Activated T-cell treated with anti-CD3 and anti-CD28 coated beads, Interleukin-2, amount 50 U/mL, for 4 hours (primary cell): Measurements from ENCODE around the gene PDE4D. TPM values are rescaled to one million over a fixed set of nuclear protein-coding genes. Genes with fewer than 3 reads are reported as not detected.
"Not testable (repeated sequence)": the region's sequence is repeated elsewhere in the genome, so short reads cannot be mapped to it uniquely, and the experiment has no call there.

Experiments used
- ATAC-seq, 2 donors: fragments of 200-7000 bp; cut with Tn5 transposase; one replicate each; pipeline ENCODE4 v1.10.0; 2021
- DNase-seq: peaks from one replicate; pipeline ENCODE4 v3.0.0-alpha.2; 2020
- H3K27me3 Mint-ChIP-seq: one replicate; pipeline ENCODE4 v1.8.0; 2021; ENCODE audit warnings: low read depth, mixed read lengths
- H3K36me3 Mint-ChIP-seq: one replicate; pipeline ENCODE4 v1.8.0; 2022; ENCODE audit warnings: mixed read lengths; ENCODE audit not compliant: insufficient read depth
- H3K4me1 Mint-ChIP-seq: one replicate; pipeline ENCODE4 v1.8.0; 2021; ENCODE audit warnings: low read depth, mixed read lengths
- H3K4me3 Mint-ChIP-seq: one replicate; pipeline ENCODE4 v1.8.0; 2021; ENCODE audit warnings: mild to moderate bottlenecking, moderate library complexity, mixed read lengths
- H3K9me3 Mint-ChIP-seq: one replicate; pipeline ENCODE4 v1.8.0; 2021; ENCODE audit warnings: mixed read lengths
- total RNA-seq, 3 donors: library from RNA; stranded (reverse); gene quantifications; one replicate each; pipeline ENCODE4 v1.2.1, GENCODE V29; 2021

The PDE4D gene
- total RNA-seq, 3 donors from 2014 or later: 13.9 to 17.1 (median 16.7) TPM

DNA sequence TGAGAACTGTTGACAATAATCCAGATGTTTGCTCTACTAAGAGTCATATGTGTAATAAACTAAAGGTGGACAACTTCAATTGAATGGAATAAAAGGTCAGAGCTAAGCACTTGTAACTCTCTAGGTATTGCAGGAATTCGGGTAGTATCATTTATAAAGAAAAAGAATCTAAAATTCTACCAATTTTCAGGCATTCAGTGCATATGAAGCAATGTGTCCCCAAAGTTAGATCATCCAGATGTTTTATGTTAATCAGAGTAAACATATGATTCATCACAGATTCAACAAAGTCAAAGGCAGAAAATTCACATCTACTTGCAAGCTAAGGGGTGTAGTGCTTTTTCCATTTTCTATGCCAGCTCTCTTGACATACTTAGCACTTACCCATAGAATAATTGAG is 477.1 kb downstream of the PDE4D start:
- ATAC-seq (no peak), DNase-seq (no peak)
- Mint-ChIP-seq H3K4me1 (no peaks in the 10 kb centered on the region), H3K27me3 (peaks cover 14% of the 10 kb centered on the region), H3K4me3 (no peak overlapping the region), H3K9me3 (no peaks in the 10 kb centered on the region), H3K36me3 (no peaks in the 10 kb centered on the region)

DNA sequence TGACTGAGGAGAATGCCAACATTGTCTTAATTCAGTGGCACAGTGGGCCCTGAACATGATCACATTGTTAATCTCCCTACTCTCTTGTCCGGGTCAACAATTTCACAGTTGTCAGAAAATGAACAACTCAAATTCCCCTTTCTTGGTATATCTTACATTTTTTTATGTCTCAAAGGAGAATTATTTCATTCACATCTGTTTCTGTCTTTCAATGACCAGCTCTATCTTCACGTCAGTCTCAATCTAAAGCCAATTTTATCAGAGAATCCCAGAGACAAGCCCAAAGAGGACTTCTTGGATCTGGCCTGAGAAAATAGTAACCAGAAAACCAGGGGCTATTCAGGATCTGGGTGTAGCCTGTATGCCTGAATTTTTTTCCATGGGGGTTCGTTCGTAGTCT is 477.5 kb downstream of the PDE4D start:
- Mint-ChIP-seq H3K27me3 (peaks cover 14% of the 10 kb centered on the region), H3K4me1 (no peaks in the 10 kb centered on the region), H3K9me3 (no peaks in the 10 kb centered on the region), H3K36me3 (no peaks in the 10 kb centered on the region), H3K4me3 (no peak overlapping the region)
- DNase-seq (no peak), ATAC-seq (no peak)

DNA sequence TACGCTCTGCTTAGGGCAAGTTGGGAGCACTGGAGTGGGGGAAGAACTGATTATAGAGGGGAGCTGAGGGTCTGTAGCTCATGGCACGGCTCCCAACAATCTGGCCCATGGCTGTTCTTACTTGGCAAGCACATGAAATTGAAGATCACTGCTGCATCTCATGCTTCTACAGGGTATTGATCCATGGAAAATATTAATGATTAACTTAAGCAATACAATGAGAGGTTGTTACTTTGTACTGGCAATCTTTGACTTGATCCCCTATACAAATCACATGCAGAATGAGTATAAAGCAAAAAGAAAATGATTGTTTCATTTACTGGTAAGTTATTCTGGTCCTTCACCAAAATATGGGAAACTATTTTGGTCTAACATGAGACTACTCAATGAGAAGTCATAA is 481.1 kb downstream of the PDE4D start:
- Mint-ChIP-seq H3K4me3 (no peak overlapping the region), H3K27me3 (peaks cover 14% of the 10 kb centered on the region), H3K36me3 (no peaks in the 10 kb centered on the region), H3K9me3 (peaks cover 5% of the 10 kb centered on the region), H3K4me1 (no peaks in the 10 kb centered on the region)
- no peak for DNase-seq
- no peak for ATAC-seq

DNA sequence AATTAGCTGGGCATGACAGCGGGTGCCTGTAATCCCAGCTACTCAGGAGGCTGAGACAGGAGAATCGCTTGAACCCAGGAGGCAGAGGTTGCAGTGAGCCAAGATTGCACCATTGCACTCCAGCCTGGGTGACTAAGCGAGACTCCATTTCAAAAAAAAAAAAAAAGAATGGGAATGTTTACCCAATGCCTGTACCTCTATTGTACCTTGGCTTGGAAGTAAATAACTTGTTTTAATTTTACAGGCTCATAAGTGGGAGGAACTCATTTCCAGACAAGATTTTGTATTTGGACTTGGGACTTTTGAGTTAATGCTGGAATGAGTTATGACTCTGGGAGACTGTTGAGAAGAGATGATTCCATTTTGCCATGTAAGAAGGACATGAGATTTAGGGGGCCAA is 484.5 kb downstream of the PDE4D start:
- not testable (repeated sequence) for H3K27me3 Mint-ChIP-seq, H3K9me3 Mint-ChIP-seq, ATAC-seq, H3K36me3 Mint-ChIP-seq, DNase-seq, H3K4me3 Mint-ChIP-seq, H3K4me1 Mint-ChIP-seq

DNA sequence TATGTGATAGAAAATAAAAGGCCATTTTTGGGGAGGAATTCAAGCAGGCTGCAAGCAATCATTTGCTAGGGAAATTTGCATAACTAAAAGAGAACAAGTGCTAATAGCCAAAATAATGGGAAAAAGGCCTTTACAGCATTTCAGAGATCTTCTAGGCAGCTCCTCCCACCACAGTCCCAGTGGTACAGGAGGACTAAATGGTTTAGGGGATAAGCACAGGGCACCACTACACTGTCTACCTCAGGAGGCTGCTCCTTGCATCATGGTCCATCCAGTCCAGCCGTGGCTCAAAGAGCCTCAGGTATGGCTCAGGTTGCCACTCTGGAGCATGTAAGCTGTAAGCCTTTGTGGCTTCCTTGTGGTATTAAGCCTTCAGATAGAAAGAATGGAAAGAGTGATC is 485.6 kb downstream of the PDE4D start:
- Mint-ChIP-seq H3K27me3 (peaks cover 5% of the 10 kb centered on the region), H3K4me1 (no peaks in the 10 kb centered on the region), H3K36me3 (no peaks in the 10 kb centered on the region), H3K9me3 (peaks cover 10% of the 10 kb centered on the region), H3K4me3 (no peak overlapping the region)
- no peak for ATAC-seq
- no peak for DNase-seq

DNA sequence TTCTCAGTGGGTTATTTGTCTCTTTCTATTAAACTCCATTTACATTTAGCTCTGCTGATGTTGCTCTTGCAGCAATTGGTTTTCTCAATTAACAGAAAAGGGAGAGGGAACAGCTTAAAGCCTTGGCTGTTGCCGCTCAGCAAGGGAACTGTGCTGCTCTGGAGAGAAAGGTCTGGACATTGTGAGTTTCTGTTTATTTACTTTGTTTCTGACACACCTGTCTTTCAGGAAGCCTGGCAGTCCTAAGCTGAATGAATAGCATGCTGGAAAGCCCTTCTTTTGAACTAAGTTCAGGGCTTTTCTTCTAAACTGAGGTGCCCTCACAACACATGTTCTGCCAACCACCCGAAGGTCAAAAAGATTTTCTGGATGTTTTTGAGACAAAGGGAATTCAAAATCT is 491.9 kb downstream of the PDE4D start:
- Mint-ChIP-seq H3K9me3 (peaks cover 4% of the 10 kb centered on the region), H3K27me3 (no peaks in the 10 kb centered on the region), H3K4me1 (no peaks in the 10 kb centered on the region), H3K36me3 (no peaks in the 10 kb centered on the region), H3K4me3 (no peak overlapping the region)
- DNase-seq: no peak
- ATAC-seq: no peak

DNA sequence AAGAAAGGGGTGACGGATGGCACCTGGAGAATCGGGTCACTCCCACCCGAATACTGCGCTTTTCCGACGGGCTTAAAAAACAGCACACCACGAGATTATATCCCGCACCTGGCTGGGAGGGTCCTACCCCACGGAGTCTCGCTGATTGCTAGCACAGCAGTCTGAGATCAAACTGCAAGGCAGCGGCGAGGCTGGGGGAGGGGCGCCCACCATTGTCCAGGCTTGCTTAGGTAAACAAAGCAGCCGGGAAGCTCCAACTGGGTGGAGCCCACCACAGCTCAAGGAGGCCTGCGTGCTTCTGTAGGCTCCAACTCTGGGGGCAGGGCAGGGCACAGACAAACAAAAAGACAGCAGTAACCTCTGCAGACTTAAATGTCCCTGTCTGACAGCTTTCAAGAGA is 498.6 kb downstream of the PDE4D start:
- ATAC-seq, DNase-seq, H3K9me3 Mint-ChIP-seq, H3K36me3 Mint-ChIP-seq, H3K4me1 Mint-ChIP-seq, H3K27me3 Mint-ChIP-seq, H3K4me3 Mint-ChIP-seq: not testable (repeated sequence)

DNA sequence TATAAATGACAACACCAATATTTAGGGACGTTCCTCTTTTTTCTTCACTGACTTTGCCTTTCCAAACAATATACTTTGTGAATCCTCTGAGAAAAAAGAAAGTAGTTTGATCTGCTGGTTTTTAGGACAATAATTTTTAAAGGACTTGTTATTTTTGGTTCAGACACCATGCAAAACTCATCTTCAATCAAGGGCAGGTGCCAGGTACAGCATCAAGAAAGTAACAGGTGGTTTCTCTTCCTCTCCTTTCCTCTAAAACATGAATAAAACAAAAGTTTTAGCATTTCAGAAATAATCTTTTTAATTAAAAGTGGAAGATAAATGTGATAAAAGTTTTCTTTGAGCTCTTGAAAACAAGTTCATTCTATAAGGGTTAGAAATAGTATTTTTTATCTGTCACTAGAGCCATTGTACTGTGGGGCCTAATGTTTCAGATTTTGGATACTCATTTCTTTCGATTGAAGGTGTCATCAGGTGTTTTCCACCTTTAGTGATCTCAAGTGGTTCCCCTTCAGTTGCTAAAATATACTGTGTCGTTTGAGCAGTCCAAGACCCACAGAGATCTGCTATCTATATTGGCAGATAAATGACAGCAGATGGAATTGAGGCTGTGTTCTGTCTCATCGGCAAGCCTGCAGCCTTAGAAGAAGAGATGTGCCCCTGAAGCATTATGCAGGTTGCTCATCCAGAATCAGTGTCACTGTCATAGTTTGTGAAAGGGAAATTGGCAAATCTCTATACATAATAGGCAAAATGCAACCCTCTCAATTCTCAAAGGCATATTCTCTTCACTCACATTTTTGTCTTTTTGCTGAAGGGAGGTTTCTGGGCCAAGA is 499.7 kb downstream of the PDE4D start:
- DNase-seq: no peak
- Mint-ChIP-seq H3K4me1 (no peaks in the 10 kb centered on the region), H3K4me3 (no peak overlapping the region)

DNA sequence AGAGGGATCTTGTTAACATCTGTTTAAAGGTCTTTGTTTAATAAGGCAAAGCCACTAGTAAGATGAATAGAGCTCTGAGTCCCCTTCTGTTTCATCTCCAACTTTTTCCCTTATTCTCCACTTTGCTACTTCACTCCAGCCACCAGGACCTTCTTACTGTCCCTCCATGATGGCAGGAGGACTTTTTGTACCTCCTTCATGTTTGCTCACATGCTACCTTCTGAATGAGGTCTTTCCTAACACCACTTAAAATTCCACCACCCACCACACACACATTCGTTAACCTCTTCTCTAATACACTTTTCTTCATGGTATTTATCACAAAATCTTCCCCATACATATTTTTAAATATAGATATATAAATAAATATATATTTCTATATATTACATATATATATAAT is 501.9 kb downstream of the PDE4D start:
- Mint-ChIP-seq H3K4me3 (no peak overlapping the region), H3K36me3 (no peaks in the 10 kb centered on the region), H3K9me3 (no peaks in the 10 kb centered on the region), H3K27me3 (peaks cover 12% of the 10 kb centered on the region), H3K4me1 (no peaks in the 10 kb centered on the region)
- DNase-seq (no peak), ATAC-seq (no peak)

More for the DNA sequence above, 499.7 kb downstream of the PDE4D start:
- Mint-ChIP-seq H3K27me3 (peaks cover 10% of the 10 kb centered on the region), H3K9me3 (no peaks in the 10 kb centered on the region), H3K36me3 (no peaks in the 10 kb centered on the region)
- no peak for ATAC-seq

DNA sequence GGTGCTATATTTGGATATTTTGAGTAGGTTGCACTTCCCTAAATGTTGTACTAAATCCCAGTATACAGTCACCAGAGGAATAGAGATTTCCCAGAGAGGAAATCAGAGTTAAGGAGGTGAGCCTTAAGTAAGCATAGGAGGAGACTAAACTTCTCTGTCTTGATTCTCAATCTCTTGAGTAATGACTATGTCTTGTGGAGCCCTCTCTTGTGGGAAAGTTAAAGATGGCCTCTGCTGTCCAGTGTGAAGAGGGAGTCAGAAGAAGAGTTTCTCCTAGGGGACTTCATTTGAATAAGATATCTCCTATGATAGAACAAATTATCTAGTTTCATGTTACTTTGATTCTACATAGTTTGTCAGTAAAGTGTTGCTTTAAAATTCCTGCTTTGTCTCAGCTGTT is 502.5 kb downstream of the PDE4D start:
- DNase-seq (no peak), ATAC-seq (no peak)
- H3K27me3 Mint-ChIP-seq: peaks cover 14% of the 10 kb centered on the region
- H3K9me3 Mint-ChIP-seq: no peaks in the 10 kb centered on the region
- no peak overlapping the region for H3K4me3 Mint-ChIP-seq
- no peaks in the 10 kb centered on the region for H3K36me3 Mint-ChIP-seq
- H3K4me1 Mint-ChIP-seq: no peaks in the 10 kb centered on the region

DNA sequence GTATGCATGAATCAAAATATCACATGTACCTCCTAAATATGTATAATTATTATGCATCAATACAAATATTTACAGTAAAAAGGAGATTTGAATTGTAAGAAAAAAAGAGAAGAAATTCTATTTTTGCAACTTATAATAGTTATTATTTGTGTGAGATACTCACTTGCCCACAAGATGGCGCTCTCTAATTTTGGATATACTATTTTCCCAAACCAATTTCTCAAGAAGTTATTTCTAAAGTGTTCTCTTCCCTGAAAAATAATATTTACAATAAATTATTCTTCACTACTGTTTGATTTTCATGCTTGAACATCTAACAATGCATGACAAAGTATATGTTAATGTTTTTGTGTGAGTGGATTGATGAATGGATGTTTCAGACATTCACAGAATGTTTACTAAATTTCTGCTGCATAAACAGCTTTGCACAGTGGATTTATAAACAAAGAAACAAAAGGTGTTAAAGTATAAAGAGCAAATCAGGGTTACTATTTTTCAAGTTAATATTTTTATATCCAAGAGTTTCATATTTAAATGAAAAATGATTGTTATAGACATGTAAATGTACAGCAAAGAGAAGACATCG is 503.4 kb downstream of the PDE4D start:
- Mint-ChIP-seq H3K27me3 (peaks cover 14% of the 10 kb centered on the region), H3K4me3 (no peak overlapping the region), H3K36me3 (no peaks in the 10 kb centered on the region), H3K4me1 (no peaks in the 10 kb centered on the region), H3K9me3 (no peaks in the 10 kb centered on the region)
- DNase-seq: no peak
- no peak for ATAC-seq

DNA sequence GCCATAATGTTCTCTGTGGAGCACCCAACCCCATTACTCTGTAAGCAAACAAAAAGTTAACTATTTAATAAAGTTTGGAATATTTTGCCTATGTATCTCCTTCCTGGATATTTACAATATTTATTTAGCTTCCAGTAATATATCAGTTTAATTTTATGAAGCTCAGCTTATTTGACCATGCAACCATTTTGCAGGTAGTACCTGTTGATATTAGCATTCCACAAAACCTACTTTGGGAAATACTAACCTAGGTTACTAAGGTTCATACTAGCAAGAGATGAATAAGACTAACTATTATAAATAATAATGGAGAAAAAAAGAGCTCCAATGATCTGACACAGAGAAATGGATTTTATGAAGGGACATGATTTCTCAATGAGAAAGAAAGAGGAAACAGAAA is 506.4 kb downstream of the PDE4D start:
- Mint-ChIP-seq H3K4me3 (no peak overlapping the region), H3K9me3 (no peaks in the 10 kb centered on the region), H3K27me3 (peaks cover 8% of the 10 kb centered on the region), H3K4me1 (no peaks in the 10 kb centered on the region), H3K36me3 (no peaks in the 10 kb centered on the region)
- DNase-seq: no peak
- no peak for ATAC-seq

DNA sequence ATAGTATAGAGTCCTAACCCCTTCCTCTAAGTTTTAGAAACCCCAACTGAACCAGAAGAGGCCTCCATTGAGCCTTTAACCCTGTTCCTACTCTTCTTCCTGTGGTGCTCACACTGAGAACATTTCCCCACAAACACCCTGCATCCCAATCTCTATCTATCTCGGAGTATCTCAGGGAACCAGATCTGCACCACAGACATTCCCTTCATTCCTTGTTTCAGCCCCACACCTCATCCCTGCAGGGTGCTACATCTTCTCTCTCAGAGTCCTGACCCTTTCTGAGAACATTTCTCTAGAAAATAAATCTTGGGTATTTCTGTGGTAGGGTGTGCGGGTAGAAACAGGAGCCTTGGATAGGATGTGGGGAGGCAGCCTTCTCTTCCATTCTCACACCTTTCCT is 507.8 kb downstream of the PDE4D start:
- no peak overlapping the region for H3K4me3 Mint-ChIP-seq
- no peaks in the 10 kb centered on the region for H3K4me1 Mint-ChIP-seq
- no peaks in the 10 kb centered on the region for H3K36me3 Mint-ChIP-seq
- ATAC-seq (no peak), DNase-seq (no peak)
- H3K27me3 Mint-ChIP-seq: peaks cover 8% of the 10 kb centered on the region
- H3K9me3 Mint-ChIP-seq: no peaks in the 10 kb centered on the region

DNA sequence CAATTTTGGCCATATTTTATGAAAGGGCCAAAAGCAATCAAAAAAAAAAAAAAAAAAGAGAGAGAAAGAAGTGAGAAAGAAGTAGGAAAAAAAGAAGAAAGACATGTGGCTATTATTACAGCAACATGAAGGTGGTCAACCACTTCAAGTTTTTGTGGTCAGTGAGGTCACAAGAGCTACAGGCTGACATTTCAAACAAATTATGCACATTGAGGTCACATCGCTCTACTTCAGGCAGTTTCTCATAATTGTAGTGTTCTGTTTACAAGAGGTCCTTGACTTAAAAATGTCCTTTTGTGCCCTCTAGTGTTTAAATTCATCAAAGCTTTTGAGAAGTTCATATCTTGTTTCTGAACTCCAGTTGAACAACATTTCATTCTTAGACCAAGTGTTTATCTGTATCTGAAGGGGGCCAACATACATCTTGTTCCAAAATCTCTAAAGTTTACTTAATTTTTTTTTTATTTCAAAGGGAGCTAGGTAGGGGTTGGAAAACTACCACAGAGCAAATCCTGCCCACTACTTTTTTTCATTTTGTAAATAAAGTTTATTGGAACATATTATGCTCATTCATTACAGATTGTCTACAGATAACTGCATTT is 513.1 kb downstream of the PDE4D start:
- no peak for DNase-seq
- H3K4me1 Mint-ChIP-seq: peaks cover 2% of the 10 kb centered on the region

DNA sequence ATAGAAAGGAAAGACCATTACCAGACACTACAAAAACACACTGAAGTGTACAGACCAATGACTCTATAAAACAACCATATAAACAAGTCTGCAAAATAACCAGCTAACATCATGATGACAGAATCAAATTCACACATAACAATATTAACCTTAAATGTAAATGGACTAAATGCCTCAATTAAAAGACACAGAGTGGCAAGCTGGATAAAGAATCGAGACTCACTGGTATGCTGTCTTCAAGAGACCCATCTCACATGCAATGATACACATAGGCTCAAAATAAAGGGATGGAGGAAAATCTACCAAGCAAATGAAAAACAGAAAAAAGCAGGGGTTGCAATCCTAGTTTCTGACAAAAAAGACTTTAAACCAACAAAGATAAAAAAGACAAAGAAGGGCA is 519.5 kb downstream of the PDE4D start:
- DNase-seq, H3K4me1 Mint-ChIP-seq, H3K4me3 Mint-ChIP-seq, H3K27me3 Mint-ChIP-seq, ATAC-seq, H3K36me3 Mint-ChIP-seq: not testable (repeated sequence)
- H3K9me3 Mint-ChIP-seq: peaks cover 20% of the 10 kb centered on the region

More for the DNA sequence above, 513.1 kb downstream of the PDE4D start:
- Mint-ChIP-seq H3K9me3 (no peaks in the 10 kb centered on the region), H3K36me3 (no peaks in the 10 kb centered on the region), H3K4me3 (no peak overlapping the region), H3K27me3 (no peaks in the 10 kb centered on the region)
- ATAC-seq: peak in 1 of 2 donors; percentile 85
